H1 (cell line): ENCODE results near the gene CENPF. TPM values are rescaled to one million over a fixed set of nuclear protein-coding genes. Genes with fewer than 3 reads are reported as not detected.
"Not testable (repeated sequence)": the region's sequence is repeated elsewhere in the genome, so short reads cannot be mapped to it uniquely, and the experiment has no call there.

Experiments used
- CTCF ChIA-PET: fragments of 300-600 bp; sonication (Branson Sonifier 250); formaldehyde crosslinking; loops from one replicate; lab custom pipeline; 2021; ENCODE audit not compliant: partially characterized antibody; lab: Charles Lee
- POLR2A ChIA-PET: fragments of 300-600 bp; sonication (Branson Sonifier 250); formaldehyde crosslinking; loops from one replicate; lab custom pipeline; 2021; ENCODE audit warnings: inconsistent platforms; ENCODE audit not compliant: partially characterized antibody; lab: Charles Lee
- DNase-seq, 2 experiments: peaks; one replicate each; pipeline versions ENCODE4 v3.0.0 to v3.0.0-alpha.2; 2010 to 2022; ENCODE audit warnings: low spot score in 2 of 2, low read depth in 1 of 2, mixed read lengths in 1 of 2
- FAIRE-seq: peaks from 2 replicates; lab custom pipeline; 2011; peaks lifted over from hg19 to GRCh38; lab: Jason Lieb, UNC
- H2AFZ ChIP-seq: 2 replicates; pipeline ENCODE4 v1.8.1; 2012; ENCODE audit warnings: low read length, inconsistent platforms
- H2AK5ac ChIP-seq: 2 replicates; pipeline ENCODE4 v1.6.1; 2013; ENCODE audit warnings: low read depth, low read length
- H2BK120ac ChIP-seq: replicated peaks from 2 replicates; pipeline ENCODE3; 2013; ENCODE audit warnings: low read depth, low read length, inconsistent platforms
- H2BK12ac ChIP-seq: 2 replicates; pipeline ENCODE4 v1.6.1; 2013; ENCODE audit warnings: low read depth, low read length
- H2BK15ac ChIP-seq: 2 replicates; pipeline ENCODE4 v1.6.1; 2013; ENCODE audit warnings: low read length
- H2BK20ac ChIP-seq: 2 replicates; pipeline ENCODE4 v1.6.1; 2013; ENCODE audit warnings: low read length
- H2BK5ac ChIP-seq: 2 replicates; pipeline ENCODE4 v1.6.1; 2013; ENCODE audit warnings: low read depth, low read length
- H3K14ac ChIP-seq: 2 replicates; pipeline ENCODE4 v1.6.1; 2013; ENCODE audit warnings: inconsistent platforms; ENCODE audit not compliant: insufficient read length
- H3K18ac ChIP-seq: 2 replicates; pipeline ENCODE4 v1.6.1; 2013; ENCODE audit warnings: low read length; ENCODE audit errors: extremely low read depth
- H3K23ac ChIP-seq: 2 replicates; pipeline ENCODE4 v1.6.1; 2013; ENCODE audit warnings: inconsistent platforms; ENCODE audit not compliant: insufficient read length
- H3K23me2 ChIP-seq: 2 replicates; pipeline ENCODE4 v1.6.1; 2013; ENCODE audit warnings: low read depth, low read length
- H3K27ac ChIP-seq: 2 replicates; pipeline ENCODE4 v1.6.1; 2011; ENCODE audit warnings: low read depth, low read length, inconsistent platforms
- H3K27me3 ChIP-seq, 4 experiments: replicated peaks in 1 of 4; 1 replicate in 1 of 4; 2 replicates in 3 of 4; pipeline versions ENCODE4 v1.6.1 to v1.8.1; 2011 to 2013; ENCODE audit warnings: low read length in 3 of 4, mild to moderate bottlenecking in 3 of 4, inconsistent platforms in 2 of 4, mixed read lengths in 2 of 4, moderate library complexity in 1 of 4; ENCODE audit not compliant: control insufficient read depth in 3 of 4, insufficient read depth in 3 of 4; ENCODE audit errors: extremely low read depth in 1 of 4
- H3K36me3 ChIP-seq, 4 experiments: 2 replicates each; pipeline versions ENCODE4 v1.6.1 to v1.8.1; 2011 to 2013; ENCODE audit warnings: mild to moderate bottlenecking in 4 of 4, low read length in 3 of 4, moderate library complexity in 2 of 4, control low read depth in 1 of 4, inconsistent platforms in 1 of 4; ENCODE audit not compliant: insufficient read depth in 4 of 4, control insufficient read depth in 2 of 4
- H3K4ac ChIP-seq: replicated peaks from 2 replicates; pipeline ENCODE3; 2013; ENCODE audit warnings: low read length, low read depth, mixed read lengths, inconsistent platforms; ENCODE audit not compliant: insufficient read length
- H3K4me1 ChIP-seq, 4 experiments: replicated peaks in 1 of 4; 1 replicate in 1 of 4; 2 replicates in 3 of 4; pipeline versions ENCODE4 v1.6.1 to v1.8.1; 2011 to 2013; ENCODE audit warnings: low read length in 3 of 4, inconsistent platforms in 2 of 4, mixed read lengths in 1 of 4; ENCODE audit not compliant: insufficient read depth in 4 of 4, control insufficient read depth in 3 of 4
- H3K4me2 ChIP-seq, 2 experiments: 2 replicates each; pipeline versions ENCODE4 v1.6.1 to v1.8.1; 2011 to 2013; ENCODE audit warnings: low read depth in 2 of 2, low read length in 2 of 2, control low read depth in 1 of 2, inconsistent platforms in 1 of 2, mild to moderate bottlenecking in 1 of 2; ENCODE audit not compliant: insufficient read depth in 1 of 2
- H3K4me3 ChIP-seq, 4 experiments: fragments of 200-600, 300-600 bp in 1 of 4; sonication (generic), shearing (Covaris generic), sonication (Bioruptor Twin) in 1 of 4; 2 replicates each; pipeline versions ENCODE4 v1.5.1 to v1.8.1; 2011 to 2016; ENCODE audit warnings: low read length in 4 of 4, low read depth in 3 of 4, control low read depth in 2 of 4, inconsistent platforms in 2 of 4, mild to moderate bottlenecking in 2 of 4, mixed read lengths in 1 of 4, moderate library complexity in 1 of 4; ENCODE audit not compliant: insufficient read depth in 2 of 4; ENCODE audit errors: extremely low read depth in 1 of 4
- H3K56ac ChIP-seq: replicated peaks from 2 replicates; pipeline ENCODE3; 2013; ENCODE audit warnings: low read depth, mild to moderate bottlenecking, mixed read lengths, low read length, inconsistent platforms; ENCODE audit not compliant: insufficient read length
- H3K79me1 ChIP-seq: 2 replicates; pipeline ENCODE4 v1.6.1; 2013; ENCODE audit warnings: low read depth, low read length, control low read depth
- H3K79me2 ChIP-seq, 2 experiments: 2 replicates each; pipeline versions ENCODE4 v1.6.1 to v1.8.1; 2012 to 2013; ENCODE audit warnings: low read length in 2 of 2, mild to moderate bottlenecking in 2 of 2, inconsistent platforms in 1 of 2; ENCODE audit not compliant: insufficient read depth in 2 of 2, control insufficient read depth in 1 of 2
- H3K9ac ChIP-seq, 4 experiments: replicated peaks in 1 of 4; 1 replicate in 1 of 4; 2 replicates in 3 of 4; pipeline versions ENCODE4 v1.6.1 to v1.8.1; 2011 to 2013; ENCODE audit warnings: low read depth in 3 of 4, low read length in 3 of 4, control low read depth in 2 of 4, mild to moderate bottlenecking in 2 of 4, moderate library complexity in 2 of 4, inconsistent platforms in 1 of 4; ENCODE audit errors: extremely low read depth in 1 of 4
- H3K9me3 ChIP-seq, 2 experiments: 2 replicates each; pipeline versions ENCODE4 v1.6.1 to v1.8.1; 2012 to 2013; ENCODE audit warnings: mild to moderate bottlenecking in 2 of 2, moderate library complexity in 2 of 2, control low read depth in 1 of 2, inconsistent platforms in 1 of 2, low read depth in 1 of 2, low read length in 1 of 2, mixed read lengths in 1 of 2; ENCODE audit not compliant: insufficient read depth in 2 of 2
- H4K20me1 ChIP-seq, 2 experiments: replicated peaks in 1 of 2; 2 replicates each; pipeline versions ENCODE3 to v1.8.1; 2011 to 2013; ENCODE audit warnings: inconsistent platforms in 2 of 2, low read length in 2 of 2, mild to moderate bottlenecking in 1 of 2; ENCODE audit not compliant: insufficient read depth in 2 of 2, control insufficient read depth in 1 of 2
- H4K5ac ChIP-seq: 2 replicates; pipeline ENCODE4 v1.6.1; 2013; ENCODE audit warnings: low read length, low read depth, mixed read lengths, inconsistent platforms; ENCODE audit not compliant: insufficient read length
- H4K8ac ChIP-seq: 2 replicates; pipeline ENCODE4 v1.8.0; 2013; ENCODE audit warnings: mild to moderate bottlenecking, moderate library complexity, low read length, inconsistent platforms; ENCODE audit not compliant: insufficient read depth; ENCODE audit errors: extremely low read depth
- H4K91ac ChIP-seq: replicated peaks from 2 replicates; pipeline ENCODE3; 2013; ENCODE audit warnings: low read length, mixed read lengths, inconsistent platforms; ENCODE audit not compliant: insufficient read length
- WGBS, 2 experiments: shearing (Covaris generic) in 1 of 2; methylation state at CpG; one replicate each; pipeline versions ENCODE4 v1.1.6 to v1.1.7; 2013 to 2015; ENCODE audit warnings: low lambda C conversion rate in 2 of 2, mixed read lengths in 2 of 2, inconsistent platforms in 1 of 2, low coverage in 1 of 2, missing lambda C conversion rate in 1 of 2; ENCODE audit not compliant: insufficient replicate concordance in 2 of 2, insufficient coverage in 1 of 2, insufficient read length in 1 of 2; ENCODE audit errors: extremely low coverage in 1 of 2, missing lambda C conversion rate in 1 of 2; 5-methylcytosine and 5-hydroxymethylcytosine counted together
- polyA plus RNA-seq, 7 experiments: library from polyadenylated mRNA; depleted of rRNA in 3 of 7; stranded (reverse) in 5 of 7; unstranded in 2 of 7; fragments of >200 nt in 5 of 7; fragments of 200-250 nt in 2 of 7; gene quantifications; 1 replicate in 5 of 7; 2 replicates in 1 of 7; 4 replicates in 1 of 7; pipeline versions ENCODE4 v1.2.1 to v1.2.3, GENCODE V29; 2011 to 2013; ENCODE audit warnings: missing spikeins in 2 of 7, mixed read lengths in 2 of 7
- total RNA-seq: library from RNA; stranded (reverse); fragmentation: NEBNext Ultra II Directional; extraction: Animal tissue kit (Norgen Biotek cat#: 25700); gene quantifications from 2 replicates; pipeline ENCODE4 v1.2.1, GENCODE V29; 2021

CENPF gene
- total and polyA plus RNA-seq, 2 of the 8 experiments (the other 6 are each of a cell fraction or from before 2014, with no cell fraction given), result 13.7 to 170 TPM

- H3K9me3 ChIP-seq, result not testable (repeated sequence)
- CTCF ChIA-PET, result interaction anchor here (2.5 kb wide), 1 partner anchor 8 kb away, joined by 9 read pairs; no protein-coding TSS in a partner anchor
These were observed 70.0 kb downstream of the CENPF start for GRCh38 chr1:214673029-214673428.

More at GRCh38 chr1:214673029-214673428, 70.0 kb downstream of the CENPF start:
- H4K5ac ChIP-seq, DNase-seq, H3K4ac ChIP-seq, POLR2A ChIA-PET, H2BK20ac ChIP-seq, H3K56ac ChIP-seq, H4K91ac ChIP-seq, H3K18ac ChIP-seq, FAIRE-seq, H3K27ac ChIP-seq, H3K4me3 ChIP-seq, H2BK12ac ChIP-seq, H3K27me3 ChIP-seq, H4K20me1 ChIP-seq, H2BK120ac ChIP-seq, H2BK15ac ChIP-seq, H2BK5ac ChIP-seq, H2AK5ac ChIP-seq, H3K4me1 ChIP-seq, H2AFZ ChIP-seq, H3K4me2 ChIP-seq, H3K9ac ChIP-seq, H3K79me2 ChIP-seq, H4K8ac ChIP-seq, H3K14ac ChIP-seq, H3K79me1 ChIP-seq, H3K23ac ChIP-seq, H3K23me2 ChIP-seq: not testable (repeated sequence)
- peaks cover under 1 to 26% (median 7%) of the 10 kb centered on the region in 4 experiments; a peak in 5 of 8 replicates for H3K36me3 ChIP-seq
- 93% methylated on average over 26 of the region's 29 CpGs; no CpG with 5 or more reads in 1 of the 2 experiments for WGBS, 2 experiments
